COR-L47 (cell line): Measurements from ENCODE around the gene SH3BP5L.

Experiments used
- DNase-seq: peaks from one replicate; lab custom pipeline; 2025; lab: John Stamatoyannopoulos, UW

Gene SH3BP5L

DNA sequence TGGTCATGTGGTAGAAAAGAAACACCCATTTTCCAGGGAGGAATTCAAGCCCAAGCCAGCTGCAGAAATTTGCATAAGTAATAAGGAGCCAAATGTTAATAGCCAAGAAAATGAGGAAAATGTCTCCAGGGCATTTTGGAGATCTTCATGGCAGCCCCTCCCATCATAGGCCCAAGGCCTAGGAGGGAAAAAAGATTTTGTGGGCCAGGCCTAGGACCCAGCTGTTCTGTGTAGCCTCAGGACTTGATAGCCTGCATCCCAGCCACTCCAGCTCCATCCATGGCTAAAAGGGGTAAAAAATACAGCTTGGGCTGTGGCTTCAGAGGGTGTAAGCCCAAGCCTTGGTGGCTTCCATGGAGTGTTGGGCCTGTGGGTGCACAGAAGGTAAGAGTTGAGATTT, 48.7 kb downstream of the SH3BP5L start:
- no peak for DNase-seq

DNA sequence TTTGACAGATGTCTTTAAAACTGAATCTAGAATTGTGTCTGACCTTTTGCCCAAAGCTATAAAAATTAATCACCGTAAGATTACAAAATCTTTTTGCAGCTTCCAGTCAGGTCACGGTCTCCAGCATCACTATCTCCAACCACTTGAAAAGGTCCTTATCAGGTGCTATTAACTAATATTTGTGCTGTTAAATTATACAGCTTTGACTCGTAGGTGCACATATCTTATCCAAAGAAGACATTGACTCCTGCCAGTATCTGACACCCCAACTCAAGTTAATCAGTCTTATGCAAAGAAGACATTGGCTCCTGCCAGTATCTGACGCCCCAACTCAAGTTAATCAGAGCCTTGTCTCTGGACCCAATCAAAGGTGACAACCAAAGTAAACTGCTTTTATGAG, 50.3 kb downstream of the SH3BP5L start:
- DNase-seq: no peak
